HCT116 (cell line): ENCODE data around the gene BMP7. TPM values are rescaled to one million over a fixed set of nuclear protein-coding genes. Genes with fewer than 3 reads are reported as not detected.

ENCODE experiments used
- ATAC-seq: fragments of 200-7000 bp; cut with Tn5 transposase; 2 replicates; pipeline ENCODE4 v1.9.1; 2020; ENCODE audit warnings: mild to moderate bottlenecking, moderate library complexity
- BruUV-seq: library from RNA; stranded (reverse); fragments of 400-500 nt; replicated peaks from 2 replicates; lab custom pipeline; 2021; lab: Mats Ljungman, UMichigan
- CTCF ChIA-PET: fragments of 300-600 bp; sonication (Branson Sonifier 250); formaldehyde crosslinking; loops from one replicate; lab custom pipeline; 2021; ENCODE audit warnings: antibody characterized with exemption; lab: Charles Lee
- POLR2A ChIA-PET: fragments of 300-600, 350-600 bp; sonication (Branson Sonifier 250); formaldehyde crosslinking; loops from one replicate; lab custom pipeline; 2021; ENCODE audit warnings: antibody characterized with exemption; lab: Charles Lee
- RAD21 ChIA-PET, 2 experiments: fragments of 300-600 bp; sonication (Branson Sonifier 250); formaldehyde crosslinking; loops; one replicate each; lab custom pipeline; 2023; ENCODE audit warnings: low total read pairs in 2 of 2; ENCODE audit not compliant: uncharacterized antibody in 2 of 2, unreplicated experiment in 2 of 2, low non-redundant PET in 1 of 2; lab: Charles Lee
- DNase-seq: peaks from one replicate; pipeline ENCODE4 v3.0.0-alpha.2; 2010; ENCODE audit warnings: low read depth, low spot score
- H2AFZ ChIP-seq: fragments of 200-600 bp; shearing (Covaris generic), sonication (generic); 2 replicates; pipeline ENCODE4 v1.6.1; 2017; ENCODE audit warnings: low read depth, mixed run types, mixed read lengths, antibody characterized with exemption, low read length; ENCODE audit not compliant: poor library complexity, severe bottlenecking
- H3K27ac ChIP-seq: 2 replicates; pipeline ENCODE4 v1.5.1; 2012; ENCODE audit warnings: low read depth, low read length
- H3K27me3 ChIP-seq: fragments of 200-600 bp; sonication (generic); 2 replicates; pipeline ENCODE4 v1.6.1; 2016; ENCODE audit warnings: mixed run types, low read length, mixed read lengths; ENCODE audit not compliant: insufficient read depth
- H3K36me3 ChIP-seq, 2 experiments: fragments of 200-500 bp in 1 of 2; fragments of 200-600 bp in 1 of 2; sonication (Bioruptor generic) in 1 of 2; sonication (generic) in 1 of 2; 2 replicates each; pipeline versions ENCODE4 v1.5.1 to v1.6.1; 2014 to 2016; ENCODE audit warnings: low read length in 2 of 2, inconsistent platforms in 1 of 2, mixed read lengths in 1 of 2, mixed run types in 1 of 2; ENCODE audit not compliant: insufficient read depth in 2 of 2, control insufficient read depth in 1 of 2
- H3K4me1 ChIP-seq, 2 experiments: fragments of 200-600 bp in 1 of 2; sonication (generic) in 1 of 2; 2 replicates each; pipeline versions ENCODE4 v1.5.1 to v1.6.1; 2012 to 2017; ENCODE audit warnings: low read length in 2 of 2, inconsistent platforms in 1 of 2, mild to moderate bottlenecking in 1 of 2, mixed read lengths in 1 of 2, mixed run types in 1 of 2, moderate library complexity in 1 of 2; ENCODE audit not compliant: insufficient read depth in 2 of 2, control insufficient read depth in 1 of 2
- H3K4me2 ChIP-seq: fragments of 200-600 bp; sonication (generic); 2 replicates; pipeline ENCODE4 v1.6.1; 2017; ENCODE audit warnings: mixed run types, low read length, mixed read lengths
- H3K4me3 ChIP-seq, 2 experiments: fragments of 200-600 bp in 1 of 2; sonication (generic) in 1 of 2; replicated peaks in 1 of 2; 2 replicates each; pipeline ENCODE4 v1.5.1; 2011 to 2016; ENCODE audit warnings: low read length in 2 of 2, control low read depth in 1 of 2, low read depth in 1 of 2, mild to moderate bottlenecking in 1 of 2, mixed read lengths in 1 of 2, mixed run types in 1 of 2
- H3K79me2 ChIP-seq: fragments of 200-600 bp; sonication (generic); 2 replicates; pipeline ENCODE4 v1.6.1; 2017; ENCODE audit warnings: mild to moderate bottlenecking, mixed run types, low read length, moderate library complexity, mixed read lengths; ENCODE audit not compliant: insufficient read depth
- H3K9ac ChIP-seq: fragments of 200-600 bp; sonication (generic); 2 replicates; pipeline ENCODE4 v1.6.1; 2016; ENCODE audit warnings: low read length, mixed read lengths
- H3K9me2 ChIP-seq: fragments of 200-600 bp; sonication (generic), shearing (Covaris generic); 2 replicates; pipeline ENCODE4 v1.6.1; 2017; ENCODE audit warnings: mixed run types, mild to moderate bottlenecking, moderate library complexity; ENCODE audit not compliant: insufficient read depth
- H3K9me3 ChIP-seq, 2 experiments: fragments of 200-500 bp in 1 of 2; fragments of 200-600 bp in 1 of 2; sonication (Bioruptor generic) in 1 of 2; sonication (generic) in 1 of 2; 2 replicates each; pipeline ENCODE4 v1.6.1; 2014 to 2017; ENCODE audit warnings: low read length in 2 of 2, mixed read lengths in 2 of 2, inconsistent platforms in 1 of 2, low read depth in 1 of 2, mild to moderate bottlenecking in 1 of 2, mixed run types in 1 of 2, moderate library complexity in 1 of 2; ENCODE audit not compliant: control insufficient read depth in 1 of 2, insufficient read depth in 1 of 2
- H4K20me1 ChIP-seq: fragments of 200-600 bp; sonication (generic), shearing (Covaris generic); 2 replicates; pipeline ENCODE4 v1.6.1; 2017; ENCODE audit warnings: mixed run types, mild to moderate bottlenecking, moderate library complexity; ENCODE audit not compliant: insufficient read depth
- EGR1 ChIP-seq: IDR thresholded peaks from 2 replicates; pipeline ENCODE4 v1.6.1; 2012; ENCODE audit warnings: low read depth
- REST ChIP-seq: IDR thresholded peaks from 2 replicates; pipeline ENCODE4 v1.6.1; 2012; ENCODE audit warnings: low read depth
- ZNF274 ChIP-seq: fragments of 200-500 bp; sonication (Bioruptor generic); IDR thresholded peaks from 2 replicates; pipeline ENCODE4 v1.6.1; 2014; ENCODE audit warnings: mild to moderate bottlenecking, low read depth, low read length, inconsistent platforms
- intact Hi-C: fragments of 100-400 bp; cut with micrococcal nuclease; formaldehyde crosslinking; loops from 2 replicates; pipeline ENCODE4 v1.10.0; 2022
- total RNA-seq: library from RNA; stranded (reverse); gene quantifications from one replicate; pipeline ENCODE4 v1.2.1, GENCODE V29; 2021; ENCODE audit not compliant: unreplicated experiment
- TF ChIP-seq, protein P1 (sequence below), 3 experiments: fragments of 200-600 bp in 1 of 3; sonication (generic) in 1 of 3; IDR thresholded peaks in 2 of 3; conservative IDR thresholded peaks in 1 of 3; 2 replicates each; pipeline ENCODE4 v1.5.1; 2012 to 2017; ENCODE audit warnings: low read depth in 2 of 3, low read length in 2 of 3, antibody characterized with exemption in 1 of 3, borderline replicate concordance in 1 of 3, control low read depth in 1 of 3, mild to moderate bottlenecking in 1 of 3, mixed read lengths in 1 of 3, mixed run types in 1 of 3, moderate library complexity in 1 of 3; ENCODE audit not compliant: insufficient read depth in 1 of 3

The BMP7 gene
- total RNA-seq, 1 experiment from 2014 or later, result 7.0 TPM

GRCh38 chr20:57217802-57218201 is 48.6 kb downstream of the BMP7 start:
- POLR2A ChIA-PET, result no interaction called here
- CTCF ChIA-PET, result no interaction called here
- Histone ChIP-seq H3K79me2 (no peaks in the 10 kb centered on the region), H3K9ac (no peak overlapping the region), H3K4me3 (no peak overlapping the region), H3K4me1 (peaks cover 6 to 10% of the 10 kb centered on the region in 2 experiments), H3K9me2 (no peaks in the 10 kb centered on the region), H3K27ac (no peak overlapping the region), H3K9me3 (no peaks in the 10 kb centered on the region), H3K36me3 (no peaks in the 10 kb centered on the region), H2AFZ (no peak overlapping the region), H4K20me1 (no peaks in the 10 kb centered on the region), H3K27me3 (peaks cover 11% of the 10 kb centered on the region; the same call in 1 of the 2 replicates), H3K4me2 (no peak overlapping the region)
- DNase-seq (no peak), ATAC-seq (no peak)
- intact Hi-C loops, result no loop called here
- TF ChIP-seq EGR1 (no peak), REST (no peak), ZNF274 (no peak)
- TF ChIP-seq, protein P1, sequence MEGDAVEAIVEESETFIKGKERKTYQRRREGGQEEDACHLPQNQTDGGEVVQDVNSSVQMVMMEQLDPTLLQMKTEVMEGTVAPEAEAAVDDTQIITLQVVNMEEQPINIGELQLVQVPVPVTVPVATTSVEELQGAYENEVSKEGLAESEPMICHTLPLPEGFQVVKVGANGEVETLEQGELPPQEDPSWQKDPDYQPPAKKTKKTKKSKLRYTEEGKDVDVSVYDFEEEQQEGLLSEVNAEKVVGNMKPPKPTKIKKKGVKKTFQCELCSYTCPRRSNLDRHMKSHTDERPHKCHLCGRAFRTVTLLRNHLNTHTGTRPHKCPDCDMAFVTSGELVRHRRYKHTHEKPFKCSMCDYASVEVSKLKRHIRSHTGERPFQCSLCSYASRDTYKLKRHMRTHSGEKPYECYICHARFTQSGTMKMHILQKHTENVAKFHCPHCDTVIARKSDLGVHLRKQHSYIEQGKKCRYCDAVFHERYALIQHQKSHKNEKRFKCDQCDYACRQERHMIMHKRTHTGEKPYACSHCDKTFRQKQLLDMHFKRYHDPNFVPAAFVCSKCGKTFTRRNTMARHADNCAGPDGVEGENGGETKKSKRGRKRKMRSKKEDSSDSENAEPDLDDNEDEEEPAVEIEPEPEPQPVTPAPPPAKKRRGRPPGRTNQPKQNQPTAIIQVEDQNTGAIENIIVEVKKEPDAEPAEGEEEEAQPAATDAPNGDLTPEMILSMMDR (IDR thresholded peaks at IDR 0.05 in 2 of 3, conservative IDR thresholded peaks at IDR 0.05 in 1 of 3; ENCODE audit: borderline replicate concordance in 1 of 3, insufficient read depth in 1 of 3, low read depth in 2 of 3, low read length in 2 of 3), result no peak
- no TSS peak for BruUV-seq
- RAD21 ChIA-PET, result no interaction called here
